GM12892 (cell line): Measurements from ENCODE around the gene PRKCH.

Source experiments
- POLR2A ChIP-seq: IDR thresholded peaks from 2 replicates; pipeline ENCODE4 v1.6.1; 2011; ENCODE audit warnings: low read depth, low read length, control low read depth
- POLR2AphosphoS5 ChIP-seq: IDR thresholded peaks from 2 replicates; pipeline ENCODE4 v1.6.1; 2011; ENCODE audit warnings: low read depth, low read length, control low read depth
- TAF1 ChIP-seq: IDR thresholded peaks from 2 replicates; pipeline ENCODE4 v1.6.1; 2011; ENCODE audit warnings: low read depth, mild to moderate bottlenecking, control low read depth, low read length, borderline replicate concordance

- TF ChIP-seq POLR2A = no peak
- no peak for TF ChIP-seq POLR2AphosphoS5
- TF ChIP-seq TAF1 = no peak
Observed at GRCh38 chr14:61532763-61533162, 211.4 kb downstream of the PRKCH start.
